HL-60 (cell line): ENCODE measurements around the gene PRAMEF5.
"Not testable (repeated sequence)": the region's sequence is repeated elsewhere in the genome, so short reads cannot be mapped to it uniquely, and the experiment has no call there.

Experiments used
- GABPA ChIP-seq: IDR thresholded peaks from 2 replicates; pipeline ENCODE4 v1.6.1; 2012; ENCODE audit warnings: low read depth
- SPI1 ChIP-seq: IDR thresholded peaks from 2 replicates; pipeline ENCODE4 v1.6.1; 2012; ENCODE audit warnings: low read depth, mild to moderate bottlenecking, borderline replicate concordance
- TF ChIP-seq, protein P1 (sequence below): IDR thresholded peaks from one replicate; pipeline ENCODE4 v1.5.1; 2011; ENCODE audit warnings: low read length, control low read depth, inconsistent platforms; ENCODE audit not compliant: insufficient read depth

DNA sequence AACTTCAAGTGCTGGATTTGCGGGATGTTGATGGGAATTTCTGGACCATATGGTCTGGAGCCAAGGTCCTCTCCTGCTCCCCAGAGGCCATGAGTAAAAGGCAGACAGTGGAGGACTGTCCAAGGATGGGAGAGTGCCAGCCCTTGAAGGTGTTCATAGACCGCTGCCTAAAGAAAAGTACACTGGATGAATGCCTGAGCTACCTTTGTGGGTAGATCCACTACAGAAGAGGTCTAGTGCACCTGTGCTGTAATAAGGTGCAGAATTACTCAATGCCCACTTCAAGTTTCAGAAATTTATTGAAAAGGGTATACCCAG is 7.5 kb upstream of the PRAMEF5 start:
- TF ChIP-seq, protein P1, sequence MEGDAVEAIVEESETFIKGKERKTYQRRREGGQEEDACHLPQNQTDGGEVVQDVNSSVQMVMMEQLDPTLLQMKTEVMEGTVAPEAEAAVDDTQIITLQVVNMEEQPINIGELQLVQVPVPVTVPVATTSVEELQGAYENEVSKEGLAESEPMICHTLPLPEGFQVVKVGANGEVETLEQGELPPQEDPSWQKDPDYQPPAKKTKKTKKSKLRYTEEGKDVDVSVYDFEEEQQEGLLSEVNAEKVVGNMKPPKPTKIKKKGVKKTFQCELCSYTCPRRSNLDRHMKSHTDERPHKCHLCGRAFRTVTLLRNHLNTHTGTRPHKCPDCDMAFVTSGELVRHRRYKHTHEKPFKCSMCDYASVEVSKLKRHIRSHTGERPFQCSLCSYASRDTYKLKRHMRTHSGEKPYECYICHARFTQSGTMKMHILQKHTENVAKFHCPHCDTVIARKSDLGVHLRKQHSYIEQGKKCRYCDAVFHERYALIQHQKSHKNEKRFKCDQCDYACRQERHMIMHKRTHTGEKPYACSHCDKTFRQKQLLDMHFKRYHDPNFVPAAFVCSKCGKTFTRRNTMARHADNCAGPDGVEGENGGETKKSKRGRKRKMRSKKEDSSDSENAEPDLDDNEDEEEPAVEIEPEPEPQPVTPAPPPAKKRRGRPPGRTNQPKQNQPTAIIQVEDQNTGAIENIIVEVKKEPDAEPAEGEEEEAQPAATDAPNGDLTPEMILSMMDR, result not testable (repeated sequence)
- TF ChIP-seq GABPA, SPI1: not testable (repeated sequence)
